ENCODE results near the gene PHYKPL.

The PHYKPL gene

DNA sequence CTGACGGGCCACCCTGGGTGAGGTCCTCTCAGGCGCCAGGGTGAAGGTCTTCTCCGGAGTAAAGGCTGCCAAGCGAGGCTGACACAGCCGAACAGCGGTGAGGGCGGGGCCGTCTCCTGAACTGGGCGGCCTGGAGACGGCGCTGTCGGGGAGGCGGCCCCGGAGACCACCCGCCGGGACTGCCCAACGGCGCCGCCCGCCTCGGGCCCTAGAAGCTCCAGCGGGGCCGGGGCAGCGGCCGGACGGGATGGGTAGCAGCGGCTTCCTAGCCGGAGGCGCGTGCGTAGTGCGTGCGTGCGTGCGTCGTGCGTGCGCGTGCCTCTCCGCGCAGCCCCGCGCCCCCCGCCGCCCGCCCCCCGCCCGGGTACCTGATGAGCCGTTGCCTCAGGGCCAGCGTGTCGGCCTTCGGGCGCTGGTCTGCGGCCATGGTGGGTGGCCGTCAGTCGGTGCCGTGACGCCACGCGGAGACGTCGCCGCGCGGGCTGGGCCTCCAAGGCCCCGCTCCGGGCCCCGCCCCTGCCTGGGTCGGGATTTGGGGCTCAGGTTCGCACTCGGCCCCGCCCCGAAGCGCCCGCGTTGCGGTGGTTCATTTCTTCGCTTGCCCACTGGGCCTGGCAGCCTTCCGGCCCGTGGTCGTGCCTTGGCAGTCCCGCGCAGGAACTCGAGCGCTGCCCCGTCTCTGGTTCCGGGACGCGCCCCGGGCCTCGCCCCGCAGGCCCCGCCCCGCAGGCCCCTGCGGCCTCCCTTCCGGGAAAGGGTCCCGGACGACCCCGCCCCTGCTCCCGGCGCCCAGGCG, at the start of gene PHYKPL:
PHYKPL (minus strand) TSS at position 679 of the 796 bp plus-strand sequence; CDS start at position 427, 252 bp downstream.
- peak; percentile 74 for DNase-seq

DNA sequence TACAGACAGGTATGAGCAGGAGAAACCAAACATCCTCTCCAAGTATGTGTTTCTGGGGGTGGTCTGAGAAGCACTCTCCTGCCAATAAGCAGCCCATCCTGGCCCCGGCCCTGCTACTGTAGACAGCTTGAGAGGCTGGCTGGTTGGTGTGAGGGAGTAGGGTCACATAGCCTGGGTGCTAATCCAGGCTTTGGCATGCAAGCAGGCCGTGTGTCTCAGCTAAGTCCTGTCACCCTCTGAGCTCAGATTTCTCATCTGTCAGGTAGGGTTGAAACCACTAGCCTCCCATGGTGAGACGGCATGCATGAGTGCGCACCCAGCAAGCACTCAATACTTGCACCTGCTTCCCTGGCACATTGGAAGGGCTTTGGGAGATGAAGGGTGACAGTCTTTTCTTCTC, 49.8 kb upstream of the PHYKPL start:
- no peak for DNase-seq

DNA sequence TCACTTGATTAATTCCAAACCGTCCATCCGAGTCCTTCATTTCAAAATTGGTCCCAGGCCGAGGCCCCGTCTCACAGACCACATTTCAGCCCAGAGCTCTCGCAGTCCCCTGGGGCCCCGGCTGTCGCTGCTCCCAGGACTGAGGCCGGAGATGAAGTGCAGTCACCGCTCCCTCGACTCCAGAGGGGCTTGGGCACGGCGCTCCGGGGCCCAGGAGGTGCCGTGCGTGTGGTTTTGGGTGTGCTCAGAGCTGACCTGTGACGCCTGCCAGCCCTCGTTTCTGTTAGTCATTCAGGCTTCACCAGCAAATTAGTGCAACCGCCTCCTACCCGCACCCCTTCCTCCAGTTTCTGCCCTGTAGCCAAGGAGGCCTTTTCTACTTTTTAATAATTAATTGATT, 48.7 kb upstream of the PHYKPL start:
- DNase-seq = no peak

DNA sequence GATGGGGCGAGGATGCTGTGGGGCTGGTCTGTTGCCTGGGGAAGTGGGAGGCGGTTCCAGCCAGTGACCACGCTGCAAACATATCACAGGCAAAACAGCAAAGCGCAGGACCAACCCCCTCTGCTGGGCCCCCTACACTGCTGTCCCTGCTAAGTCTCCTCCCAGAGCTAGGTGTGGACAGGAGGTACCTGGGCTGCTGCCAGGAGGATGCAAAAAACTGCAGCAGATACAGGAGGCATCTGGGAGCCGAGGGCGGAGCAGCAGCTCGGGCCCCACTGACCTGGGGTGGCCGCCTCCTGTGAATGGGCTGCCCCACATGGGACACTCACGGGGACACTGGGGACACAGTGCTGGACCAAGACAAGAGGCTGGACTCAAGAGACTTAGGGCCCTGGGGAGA, 48.0 kb upstream of the PHYKPL start:
- no peak for DNase-seq

DNA sequence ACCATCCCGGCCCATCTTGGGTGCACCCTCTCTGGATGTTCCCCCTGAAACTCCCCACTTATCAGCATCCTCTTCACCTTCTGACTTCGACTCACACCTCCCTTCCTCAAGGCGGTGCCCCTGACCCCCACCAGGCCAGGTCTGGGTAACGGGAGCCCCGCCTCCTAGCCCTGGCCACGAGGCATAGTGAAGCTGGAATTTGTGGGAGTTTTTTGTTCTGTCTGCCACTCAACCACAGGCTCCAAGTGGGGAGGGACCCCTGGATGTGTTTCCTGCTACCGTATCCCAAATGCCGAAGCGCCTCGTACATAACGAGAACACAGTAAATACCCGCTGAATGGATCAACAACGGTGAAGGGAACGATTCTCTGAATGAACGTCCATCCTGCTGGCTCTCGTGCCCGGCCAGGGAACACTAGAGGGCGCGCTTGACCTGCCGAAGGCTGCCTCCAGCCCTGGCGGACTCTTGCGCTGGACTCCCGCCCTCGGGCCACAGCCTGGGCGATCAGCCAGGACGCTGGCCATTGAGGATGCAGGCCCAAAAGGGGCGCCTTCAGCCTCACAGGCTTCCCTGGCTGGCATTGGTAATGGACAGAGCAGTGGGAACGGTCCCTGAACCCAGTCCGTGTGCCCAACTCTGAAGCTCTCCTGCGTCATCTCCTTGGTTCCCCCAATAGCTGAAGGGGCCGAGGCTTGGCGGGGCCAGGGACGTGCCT, 47.3 kb upstream of the PHYKPL start:
- peak; percentile 56 for DNase-seq

DNA sequence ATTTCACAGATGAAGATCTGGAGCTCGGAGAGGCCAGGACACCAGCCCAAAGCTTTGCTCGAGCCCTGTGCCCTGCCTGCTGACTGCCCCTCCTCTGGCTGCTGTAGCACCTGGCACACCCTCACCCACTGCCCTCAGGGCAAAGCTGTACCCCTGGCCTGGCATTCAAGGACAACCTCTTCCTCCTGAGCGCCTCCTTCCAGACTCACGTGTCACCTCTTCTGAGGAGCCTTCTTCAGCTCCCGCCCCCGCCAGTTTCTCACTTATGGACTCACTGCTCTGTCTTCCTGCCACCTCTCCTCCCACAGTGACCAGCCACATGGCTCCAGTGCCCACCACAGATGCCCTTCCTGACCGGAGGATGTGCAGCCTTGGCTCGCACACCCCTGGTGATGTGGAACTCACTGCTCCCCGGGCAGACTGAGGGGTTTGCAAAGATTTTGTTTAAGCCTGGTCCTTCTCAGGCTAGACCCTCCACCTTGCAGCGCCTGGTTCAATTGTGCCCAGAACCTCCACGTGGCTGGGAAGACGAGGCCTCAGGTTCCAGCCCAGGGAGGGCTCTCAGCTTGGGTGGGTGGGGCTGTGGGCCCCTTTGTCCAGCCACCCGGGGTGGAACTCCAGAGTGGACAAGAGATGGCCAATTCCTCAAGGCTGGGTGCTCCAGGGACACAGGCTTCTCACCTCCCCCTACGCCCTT, 46.6 kb upstream of the PHYKPL start:
- DNase-seq = no peak

DNA sequence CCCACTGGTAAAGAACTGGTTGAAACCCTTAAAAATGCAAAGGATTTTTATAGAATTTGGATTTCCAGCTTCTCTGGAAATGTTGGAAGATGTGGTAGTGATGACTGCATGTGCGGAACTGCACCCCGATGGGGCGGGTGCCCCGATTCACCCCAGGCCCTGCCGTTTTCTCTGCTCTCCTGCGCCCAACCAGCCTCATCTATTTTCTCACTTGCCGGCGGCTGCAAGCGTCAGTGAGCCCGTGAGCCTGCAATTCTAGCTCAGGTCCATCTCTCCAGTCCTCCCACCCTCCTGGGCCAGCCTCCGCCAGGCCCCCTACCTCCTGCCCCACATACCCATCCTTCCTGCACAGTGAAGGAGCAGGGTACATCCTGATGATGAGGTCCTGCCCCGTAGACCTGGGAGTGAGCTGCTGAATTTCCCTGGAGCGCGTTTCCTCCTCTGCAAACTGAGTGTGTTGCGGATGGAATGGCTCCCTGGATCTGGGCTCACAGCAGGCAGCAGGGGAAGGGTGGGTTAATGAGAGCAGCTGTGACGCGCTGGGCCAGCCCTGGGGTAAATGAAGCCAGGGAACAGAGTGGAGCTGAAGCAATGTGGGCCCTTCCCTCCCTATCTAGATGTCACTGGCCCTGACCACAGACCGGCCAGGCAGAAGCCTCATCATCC, 45.9 kb upstream of the PHYKPL start:
- DNase-seq = no peak

DNA sequence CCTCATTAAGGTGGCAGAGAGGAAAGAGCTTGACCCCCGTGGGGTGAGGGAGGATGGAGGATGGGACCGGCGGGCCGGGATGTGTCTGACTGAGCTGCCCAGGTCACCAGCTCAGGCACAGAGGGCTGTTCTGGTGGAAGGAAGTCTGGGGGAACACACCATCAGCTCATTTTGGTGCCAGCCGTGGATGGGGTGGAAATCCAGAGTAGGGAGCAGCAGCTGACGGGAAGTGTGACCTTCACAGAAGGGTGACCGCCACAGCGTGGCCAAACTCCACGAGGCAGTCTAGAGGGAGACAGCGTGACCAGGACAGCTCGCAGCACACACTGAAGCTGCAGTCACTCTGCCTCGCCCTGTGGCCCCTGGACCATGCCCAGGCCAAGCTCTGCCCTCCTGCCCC, 45.3 kb upstream of the PHYKPL start:
- no peak for DNase-seq

DNA sequence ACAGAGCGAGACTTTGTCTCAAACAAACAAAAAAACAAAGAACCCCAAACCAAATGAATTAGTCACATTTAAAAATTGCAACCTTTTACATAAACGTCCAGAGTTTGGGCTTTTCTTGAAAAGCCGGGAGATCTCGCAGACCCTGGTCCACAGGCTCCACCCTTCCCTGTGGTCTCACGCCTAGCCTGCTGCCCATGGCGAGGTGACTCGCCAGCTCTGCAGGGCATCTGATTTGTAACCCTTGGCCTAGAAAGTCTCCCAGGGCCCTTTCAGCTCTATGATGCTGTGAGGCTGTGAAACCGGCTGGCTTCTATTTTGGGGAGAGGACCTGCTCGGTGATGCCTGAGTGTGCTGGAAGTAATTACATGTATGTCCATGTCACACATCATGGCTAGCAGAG, 44.7 kb upstream of the PHYKPL start:
- DNase-seq = no peak

DNA sequence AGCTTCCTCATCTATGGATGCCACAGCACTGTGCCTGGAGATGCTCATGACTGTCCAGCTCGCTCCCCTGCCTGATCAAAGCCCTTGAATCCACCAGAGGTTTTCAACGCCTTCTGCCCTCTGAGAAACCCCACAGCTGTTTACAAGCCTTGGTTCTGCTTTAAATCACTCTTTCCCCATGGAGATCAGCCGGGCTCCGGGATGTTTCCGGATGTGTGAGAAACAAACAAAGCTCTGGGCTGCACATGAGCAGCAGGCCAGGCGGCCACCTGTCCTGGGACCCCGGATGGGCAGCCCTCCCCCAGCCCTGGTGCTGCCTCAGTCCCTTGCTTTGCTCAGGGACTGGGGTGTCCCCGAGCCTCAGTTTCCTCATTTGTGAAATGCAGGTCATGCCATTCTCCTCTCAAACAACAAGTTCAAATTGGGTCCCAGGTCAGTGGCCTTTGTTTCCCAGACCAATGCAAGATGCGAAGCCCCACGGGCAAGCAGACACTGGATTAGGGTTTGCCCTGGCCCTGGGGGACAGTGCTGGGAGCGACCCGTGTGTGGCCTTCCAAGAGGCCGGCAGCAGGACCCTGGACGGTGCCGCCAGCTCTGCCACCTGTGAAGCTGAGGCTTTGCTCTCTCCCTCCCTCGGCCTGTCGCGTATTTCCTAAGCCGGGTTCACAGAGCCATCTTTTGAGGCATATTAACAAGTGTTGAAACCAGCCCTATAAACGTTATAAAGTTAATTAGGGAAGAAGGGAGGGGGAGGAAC, 42.4 kb upstream of the PHYKPL start:
- no peak for DNase-seq

DNA sequence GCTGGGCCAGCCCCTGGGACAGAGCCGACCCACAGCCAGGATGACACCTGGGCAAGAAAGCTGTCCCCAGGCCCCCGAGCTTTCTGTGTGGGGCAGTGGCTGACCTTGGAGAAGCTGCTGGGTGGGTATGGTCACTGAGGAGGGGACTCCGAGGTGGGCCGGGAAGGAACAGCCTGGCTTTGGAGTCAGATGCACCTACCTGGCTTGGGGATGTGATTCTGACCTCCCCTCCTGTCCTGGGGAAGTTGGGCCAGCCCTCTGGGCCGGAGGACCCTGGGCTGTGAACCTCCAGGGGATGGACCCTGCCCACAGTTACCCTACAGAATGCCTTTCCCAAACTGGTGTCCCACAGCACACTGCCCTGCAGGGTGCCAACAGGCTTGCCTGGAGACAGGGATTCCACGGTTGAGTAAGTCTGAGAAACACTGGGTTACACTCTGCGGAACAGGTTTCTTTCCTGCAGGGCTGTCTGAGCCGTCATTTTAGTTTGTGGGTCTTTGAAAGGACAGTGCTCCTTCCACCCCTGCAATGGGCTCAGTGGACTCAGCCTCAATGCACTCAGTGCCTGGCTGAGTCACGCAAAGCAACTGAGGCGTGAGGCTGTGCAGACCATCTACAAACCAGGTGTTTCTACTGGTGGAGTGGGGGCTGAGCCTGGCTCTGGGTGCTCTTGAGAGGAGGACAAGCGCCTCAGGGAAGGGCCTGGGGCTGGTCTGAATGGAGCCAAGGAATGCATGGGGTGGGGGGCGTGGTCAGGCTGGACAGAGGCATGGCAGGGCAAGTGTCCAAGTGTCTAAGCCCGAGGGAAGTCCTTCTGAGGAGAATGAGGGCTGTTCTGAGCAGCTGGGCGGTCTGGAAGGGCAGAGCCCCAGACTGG, 41.3 kb upstream of the PHYKPL start:
- DNase-seq = no peak

DNA sequence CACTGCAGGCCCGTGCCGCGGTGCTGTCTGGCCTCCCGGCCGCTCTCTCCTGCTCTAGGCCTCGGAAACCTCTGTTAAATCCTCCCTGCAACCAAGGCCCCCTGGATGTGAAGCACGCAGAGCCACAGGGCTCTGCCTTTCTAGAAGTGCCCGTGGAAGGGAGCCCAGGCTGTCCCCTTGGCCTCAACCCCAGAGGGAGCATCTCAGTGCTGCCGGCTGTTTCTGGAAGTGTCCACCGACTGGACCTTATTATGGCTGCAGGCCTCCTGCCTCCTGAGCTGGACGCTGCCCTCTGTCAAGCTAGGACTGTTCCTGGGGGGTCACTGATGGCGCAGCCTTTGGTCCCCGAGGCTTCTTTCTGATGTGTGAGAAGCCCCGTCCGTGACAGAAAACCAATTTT, 40.4 kb upstream of the PHYKPL start:
- no peak for DNase-seq

DNA sequence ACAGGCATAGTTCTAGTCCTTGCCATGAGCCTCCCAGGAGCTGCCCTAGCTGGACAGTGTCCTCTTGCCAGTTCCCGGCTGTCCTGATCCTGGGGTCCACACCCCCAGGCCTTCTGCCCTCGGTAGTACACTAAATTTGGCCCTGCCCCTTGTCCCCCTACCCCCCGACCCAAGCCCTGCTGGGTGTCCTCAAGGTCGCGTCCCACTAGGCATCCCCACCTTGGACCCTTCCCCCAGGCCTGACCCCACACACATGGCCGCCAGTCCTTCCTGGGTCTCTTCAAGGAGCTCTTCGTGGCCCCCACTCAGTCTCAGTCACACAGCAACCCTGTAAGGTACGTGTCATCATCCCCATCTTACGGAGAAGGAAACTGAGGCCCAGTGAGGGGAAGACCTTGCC, 40.0 kb upstream of the PHYKPL start:
- DNase-seq = no peak

DNA sequence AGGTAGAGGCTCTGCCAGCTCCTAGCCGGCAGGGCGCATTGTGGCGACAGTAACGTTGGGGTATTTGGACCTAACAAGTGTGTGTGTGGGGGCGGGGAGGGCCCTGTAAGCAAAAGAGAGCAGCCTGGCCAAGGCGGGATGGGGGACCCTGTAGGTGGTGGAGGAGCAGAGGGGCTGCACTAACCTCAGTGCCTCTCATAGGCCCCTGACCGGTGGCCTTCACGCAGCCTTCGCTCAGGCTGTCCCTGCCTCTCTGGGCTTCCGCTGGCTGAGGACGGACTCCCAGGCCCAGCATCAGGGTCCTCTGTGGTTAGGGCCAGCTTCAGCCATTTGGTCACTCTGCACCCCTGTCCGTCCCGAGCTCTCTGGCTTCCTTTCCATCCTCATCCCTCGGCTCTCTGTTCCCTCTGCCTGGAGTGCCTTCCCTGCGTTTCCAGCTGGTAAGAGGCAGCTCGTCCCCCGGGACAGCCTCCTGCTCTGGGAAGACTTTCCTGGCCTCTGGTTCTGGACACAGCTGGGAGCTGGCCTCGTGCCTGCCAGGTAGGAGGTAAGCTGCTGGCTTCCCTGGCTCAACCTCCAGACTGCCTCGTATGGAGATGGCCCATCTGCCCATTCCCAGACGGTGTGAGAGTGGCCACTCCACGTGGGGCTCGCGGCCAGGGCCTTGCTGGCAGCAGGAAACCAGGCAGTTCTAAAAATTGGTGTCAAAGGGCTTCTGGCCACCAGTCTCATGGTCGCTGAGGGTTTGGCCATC, 39.3 kb upstream of the PHYKPL start:
- DNase-seq = no peak

DNA sequence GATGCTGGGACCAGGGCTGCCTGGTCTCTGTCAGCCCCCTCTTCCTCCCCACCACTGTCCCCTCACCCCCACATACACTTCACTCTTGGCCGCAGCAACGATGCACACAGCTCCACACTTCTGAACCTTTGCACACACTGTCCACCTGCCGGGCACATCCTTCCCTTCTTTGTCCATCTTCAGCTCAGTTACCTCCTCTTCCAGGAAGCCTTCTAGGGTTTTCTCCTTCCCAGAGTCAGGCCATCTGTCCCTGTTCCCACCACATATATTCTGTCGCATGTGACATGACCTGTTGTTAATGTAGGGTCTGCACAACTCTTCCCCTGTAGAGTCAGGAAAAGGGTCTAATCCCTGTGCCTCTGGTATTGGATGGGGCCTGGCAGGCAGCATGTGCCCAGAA, 38.6 kb upstream of the PHYKPL start:
- DNase-seq = no peak

DNA sequence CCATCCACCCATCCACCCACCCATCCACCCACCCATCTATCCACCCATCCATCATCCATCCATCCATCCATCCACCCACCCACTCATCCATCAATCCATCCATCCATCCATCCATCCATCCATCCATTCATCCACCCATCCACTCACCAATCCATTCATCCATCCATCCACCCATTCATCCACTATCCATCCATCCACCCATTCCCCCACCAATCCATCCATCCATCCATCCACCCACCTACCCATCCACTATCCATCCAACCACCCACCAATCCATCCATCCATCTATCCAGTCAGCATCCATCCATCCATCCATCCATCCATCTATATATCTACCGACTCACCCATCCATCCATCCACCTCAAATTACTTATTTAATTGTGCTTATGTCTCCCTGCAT, 36.9 kb upstream of the PHYKPL start:
- DNase-seq = no peak

DNA sequence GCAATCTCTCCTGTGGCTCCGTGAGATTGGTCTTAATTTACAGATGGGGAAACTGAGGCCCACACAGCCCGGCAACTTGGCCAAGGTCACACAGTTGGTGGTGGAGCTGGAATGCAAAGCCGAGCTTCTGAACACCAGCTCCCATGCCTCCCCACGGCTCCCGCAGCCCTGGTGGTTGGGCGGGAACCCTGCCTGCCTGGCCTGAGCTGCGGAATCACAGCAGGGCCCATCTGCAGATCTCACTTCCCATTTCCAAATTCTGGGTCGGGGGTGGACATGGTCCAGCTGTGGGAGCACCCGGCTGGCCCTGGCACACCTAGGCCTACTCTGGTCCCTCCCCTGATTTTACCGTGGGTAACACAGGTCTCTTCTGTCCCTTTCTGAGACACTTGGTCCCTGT, 35.3 kb upstream of the PHYKPL start:
- DNase-seq = no peak

DNA sequence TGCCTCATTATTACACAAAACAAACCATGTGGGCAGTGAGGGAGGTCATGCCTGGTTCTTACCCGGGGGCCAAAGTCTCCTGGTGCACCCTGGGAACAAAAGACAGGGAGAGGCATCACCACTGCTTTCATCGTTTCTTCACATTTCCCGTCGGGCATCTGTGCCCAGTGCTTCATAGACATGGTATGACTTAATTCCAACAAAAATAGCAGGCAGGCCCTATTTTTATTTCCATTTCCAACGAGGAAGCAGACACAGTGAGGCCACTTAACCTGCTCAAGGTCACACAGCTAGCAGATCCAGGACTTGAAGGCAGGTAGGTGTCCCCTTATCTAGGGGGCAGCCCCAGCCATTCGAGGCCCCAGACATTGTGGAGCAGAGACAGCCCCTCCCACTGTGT, 34.6 kb upstream of the PHYKPL start:
- no peak for DNase-seq

DNA sequence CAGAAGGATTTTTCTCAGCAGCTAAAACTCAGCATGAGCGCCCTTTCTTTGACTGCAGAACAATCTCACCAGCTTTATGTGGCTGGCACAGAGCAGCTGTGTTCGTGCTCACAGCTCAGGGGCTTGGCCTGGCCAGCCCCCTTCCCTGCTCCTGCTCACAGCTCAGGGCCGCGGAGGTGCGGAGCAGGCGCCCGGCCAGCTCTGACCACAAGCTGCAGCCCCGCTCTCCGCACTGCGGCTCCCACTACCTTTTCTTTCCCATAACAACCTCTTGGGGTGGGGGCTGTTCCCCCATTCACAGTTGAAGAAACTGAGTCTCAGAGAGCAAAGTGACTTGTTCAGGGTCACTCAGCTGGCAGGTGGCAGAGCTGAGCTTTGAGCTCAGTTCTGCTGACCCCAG, 34.0 kb upstream of the PHYKPL start:
- no peak for DNase-seq

DNA sequence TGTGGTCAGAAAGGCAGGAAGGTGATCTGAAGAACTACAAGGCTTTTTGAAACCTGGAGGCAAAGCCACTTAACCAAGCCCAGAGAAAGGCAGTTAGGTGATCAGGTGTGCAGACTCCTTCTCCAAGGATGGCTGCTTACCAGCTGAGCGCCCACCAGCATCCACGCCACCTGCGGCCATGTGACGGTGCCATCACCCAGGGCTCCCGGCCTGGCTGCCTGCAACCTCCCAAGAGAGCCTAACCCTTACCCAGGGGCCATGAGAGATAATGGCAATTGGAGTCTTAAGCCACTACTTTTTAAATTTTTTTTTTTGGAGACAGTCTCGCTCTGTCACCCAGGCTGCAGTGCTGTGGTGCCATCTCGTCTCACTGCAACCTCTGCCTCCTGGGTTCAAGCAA, 33.1 kb upstream of the PHYKPL start:
- no peak for DNase-seq

DNA sequence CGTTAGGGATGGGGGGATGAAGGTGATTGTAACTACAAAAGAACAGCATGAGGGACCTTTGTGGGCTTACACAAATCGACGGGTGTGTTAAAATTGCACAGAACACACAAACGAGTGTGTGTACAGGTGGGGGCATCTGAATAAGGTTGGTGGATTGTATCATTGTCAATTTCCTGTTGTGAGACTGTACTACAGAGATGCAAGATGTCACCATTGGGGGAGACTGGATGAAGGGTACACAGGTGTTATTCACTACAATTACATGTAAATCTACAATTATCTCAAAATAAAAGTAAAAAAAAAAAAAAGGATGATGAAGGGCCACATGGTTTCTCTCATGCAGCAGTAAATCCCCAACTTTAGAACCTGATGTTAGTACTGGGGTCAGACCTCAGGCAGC, 31.4 kb upstream of the PHYKPL start:
- DNase-seq = no peak

Data from COR-L47 (cell line).